ENCODE measurements around the gene CRISP1.
"Not testable (repeated sequence)": the region's sequence is repeated elsewhere in the genome, so short reads cannot be mapped to it uniquely, and the experiment has no call there.

Gene CRISP1, protein sequence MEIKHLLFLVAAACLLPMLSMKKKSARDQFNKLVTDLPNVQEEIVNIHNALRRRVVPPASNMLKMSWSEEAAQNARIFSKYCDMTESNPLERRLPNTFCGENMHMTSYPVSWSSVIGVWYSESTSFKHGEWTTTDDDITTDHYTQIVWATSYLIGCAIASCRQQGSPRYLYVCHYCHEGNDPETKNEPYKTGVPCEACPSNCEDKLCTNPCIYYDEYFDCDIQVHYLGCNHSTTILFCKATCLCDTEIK

GRCh38 chr6:49866485-49866943 lies at the start of gene CRISP1:
TSS of gene CRISP1 (minus strand) at chr6:49866535. CDS start at chr6:49857400, 9,135 bp downstream.
- Histone ChIP-seq H3K4me3 (ENCODE audit: low read depth, low read length) (no peak within 1 kb of the TSS), H3K27ac (ENCODE audit: low read depth, low read length) (no peak within 1 kb of the TSS), H3K4me1 (ENCODE audit: control insufficient read depth, insufficient read depth, low read length) (no peaks in the 10 kb centered on the region), H3K9ac (ENCODE audit: low read depth, low read length) (no peak within 1 kb of the TSS), H3K27me3 (ENCODE audit: control insufficient read depth, insufficient read depth, low read length) (no peaks in the 10 kb centered on the region), H3K36me3 (ENCODE audit: control insufficient read depth, insufficient read depth, low read length) (no peaks in the 10 kb centered on the region), H3K9me3 (ENCODE audit: control insufficient read depth, insufficient read depth, low read length) (no peaks in the 10 kb centered on the region)

- H3K4me3 ChIP-seq (ENCODE audit: low read depth, low read length) = no peak overlapping the region
These were observed 48.7 kb upstream of the CRISP1 start for GRCh38 chr6:49915035-49915434.

GRCh38 chr6:49913636-49914375 lies 47.5 kb upstream of the CRISP1 start:
- H3K27ac ChIP-seq (ENCODE audit: low read depth, low read length) = peak overlapping the region; percentile 8
- peaks cover 74% of the 10 kb centered on the region for H3K4me1 ChIP-seq (ENCODE audit: control insufficient read depth, insufficient read depth, low read length)
- H3K27me3 ChIP-seq (ENCODE audit: control insufficient read depth, insufficient read depth, low read length) = no peaks in the 10 kb centered on the region
- H3K36me3 ChIP-seq (ENCODE audit: control insufficient read depth, insufficient read depth, low read length) = no peaks in the 10 kb centered on the region
- no peak overlapping the region for H3K4me3 ChIP-seq (ENCODE audit: low read depth, low read length)
- H3K9ac ChIP-seq (ENCODE audit: low read depth, low read length) = no peak overlapping the region
- no peaks in the 10 kb centered on the region for H3K9me3 ChIP-seq (ENCODE audit: control insufficient read depth, insufficient read depth, low read length)

More at GRCh38 chr6:49915035-49915434, 48.7 kb upstream of the CRISP1 start:
- no peak overlapping the region for H3K27ac ChIP-seq (ENCODE audit: low read depth, low read length)
- no peak overlapping the region for H3K9ac ChIP-seq (ENCODE audit: low read depth, low read length)
- H3K9me3 ChIP-seq (ENCODE audit: control insufficient read depth, insufficient read depth, low read length) = no peaks in the 10 kb centered on the region
- no peaks in the 10 kb centered on the region for H3K36me3 ChIP-seq (ENCODE audit: control insufficient read depth, insufficient read depth, low read length)
- H3K4me1 ChIP-seq (ENCODE audit: control insufficient read depth, insufficient read depth, low read length) = peaks cover 71% of the 10 kb centered on the region
- H3K27me3 ChIP-seq (ENCODE audit: control insufficient read depth, insufficient read depth, low read length) = no peaks in the 10 kb centered on the region

GRCh38 chr6:49912196-49912595 lies 45.9 kb upstream of the CRISP1 start:
- H3K9me3 ChIP-seq (ENCODE audit: control insufficient read depth, insufficient read depth, low read length) = no peaks in the 10 kb centered on the region
- no peaks in the 10 kb centered on the region for H3K36me3 ChIP-seq (ENCODE audit: control insufficient read depth, insufficient read depth, low read length)
- H3K4me1 ChIP-seq (ENCODE audit: control insufficient read depth, insufficient read depth, low read length) = peaks cover 81% of the 10 kb centered on the region
- no peaks in the 10 kb centered on the region for H3K27me3 ChIP-seq (ENCODE audit: control insufficient read depth, insufficient read depth, low read length)
- H3K4me3 ChIP-seq (ENCODE audit: low read depth, low read length) = peak overlapping the region; percentile 34; the same call in 1 of the 2 replicates
- peak overlapping the region; percentile 88 for H3K27ac ChIP-seq (ENCODE audit: low read depth, low read length)
- H3K9ac ChIP-seq (ENCODE audit: low read depth, low read length) = no peak overlapping the region

DNA sequence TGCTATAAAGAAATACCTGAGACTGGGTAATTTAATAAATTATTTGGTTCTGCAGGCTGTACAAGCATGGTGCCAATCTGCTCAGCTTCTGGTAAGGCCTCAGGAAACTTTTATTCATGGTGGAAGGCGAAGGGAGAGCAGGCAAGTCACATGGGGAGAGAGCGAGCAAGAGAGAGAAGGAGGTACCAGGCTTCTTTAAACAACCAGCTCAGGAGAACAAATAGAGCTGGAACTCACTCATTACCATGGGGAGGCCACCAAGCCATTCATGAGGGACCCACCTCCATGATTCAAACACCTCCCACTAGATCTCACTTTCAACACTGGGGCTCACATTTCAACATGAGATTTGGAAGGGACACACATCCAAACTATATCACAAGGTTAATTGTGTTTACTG lies 44.9 kb upstream of the CRISP1 start:
- Histone ChIP-seq H3K9ac (ENCODE audit: low read depth, low read length) (no peak overlapping the region), H3K27me3 (ENCODE audit: control insufficient read depth, insufficient read depth, low read length) (no peaks in the 10 kb centered on the region), H3K4me1 (ENCODE audit: control insufficient read depth, insufficient read depth, low read length) (peaks cover 85% of the 10 kb centered on the region), H3K9me3 (ENCODE audit: control insufficient read depth, insufficient read depth, low read length) (no peaks in the 10 kb centered on the region), H3K27ac (ENCODE audit: low read depth, low read length) (peak overlapping the region; percentile 88), H3K4me3 (ENCODE audit: low read depth, low read length) (peak overlapping the region; percentile 34; the same call in 1 of the 2 replicates), H3K36me3 (ENCODE audit: control insufficient read depth, insufficient read depth, low read length) (no peaks in the 10 kb centered on the region)

DNA sequence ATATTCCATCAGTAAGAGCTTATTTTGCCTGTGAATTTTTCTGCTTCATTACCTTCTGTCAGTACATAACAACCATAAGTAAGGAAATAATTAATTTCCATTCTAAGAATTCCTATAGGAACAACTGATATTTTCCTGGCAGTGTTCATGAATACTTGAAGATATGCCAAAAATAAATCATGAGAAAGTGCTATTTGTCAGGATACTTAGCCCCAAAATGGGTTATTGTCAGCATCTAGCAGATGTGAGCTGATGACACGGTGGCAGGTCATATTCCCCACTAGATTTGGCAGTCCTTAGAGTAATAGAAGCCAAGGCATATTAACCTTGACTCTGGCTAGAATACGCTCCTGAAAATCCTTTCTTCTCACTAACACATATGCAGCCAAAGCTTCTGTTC lies 43.2 kb upstream of the CRISP1 start:
- H3K36me3 ChIP-seq (ENCODE audit: control insufficient read depth, insufficient read depth, low read length) = no peaks in the 10 kb centered on the region
- no peak overlapping the region for H3K9ac ChIP-seq (ENCODE audit: low read depth, low read length)
- H3K4me3 ChIP-seq (ENCODE audit: low read depth, low read length) = no peak overlapping the region
- peaks cover 76% of the 10 kb centered on the region for H3K4me1 ChIP-seq (ENCODE audit: control insufficient read depth, insufficient read depth, low read length)
- no peaks in the 10 kb centered on the region for H3K27me3 ChIP-seq (ENCODE audit: control insufficient read depth, insufficient read depth, low read length)
- H3K27ac ChIP-seq (ENCODE audit: low read depth, low read length) = no peak overlapping the region
- H3K9me3 ChIP-seq (ENCODE audit: control insufficient read depth, insufficient read depth, low read length) = no peaks in the 10 kb centered on the region

- no peak overlapping the region for H3K4me3 ChIP-seq (ENCODE audit: low read depth, low read length)
- no peaks in the 10 kb centered on the region for H3K9me3 ChIP-seq (ENCODE audit: control insufficient read depth, insufficient read depth, low read length)
- no peak overlapping the region for H3K9ac ChIP-seq (ENCODE audit: low read depth, low read length)
- no peak overlapping the region for H3K27ac ChIP-seq (ENCODE audit: low read depth, low read length)
- no peaks in the 10 kb centered on the region for H3K27me3 ChIP-seq (ENCODE audit: control insufficient read depth, insufficient read depth, low read length)
- peaks cover 51% of the 10 kb centered on the region for H3K4me1 ChIP-seq (ENCODE audit: control insufficient read depth, insufficient read depth, low read length)
- H3K36me3 ChIP-seq (ENCODE audit: control insufficient read depth, insufficient read depth, low read length) = no peaks in the 10 kb centered on the region
These were observed 40.2 kb upstream of the CRISP1 start for GRCh38 chr6:49906526-49906925.

DNA sequence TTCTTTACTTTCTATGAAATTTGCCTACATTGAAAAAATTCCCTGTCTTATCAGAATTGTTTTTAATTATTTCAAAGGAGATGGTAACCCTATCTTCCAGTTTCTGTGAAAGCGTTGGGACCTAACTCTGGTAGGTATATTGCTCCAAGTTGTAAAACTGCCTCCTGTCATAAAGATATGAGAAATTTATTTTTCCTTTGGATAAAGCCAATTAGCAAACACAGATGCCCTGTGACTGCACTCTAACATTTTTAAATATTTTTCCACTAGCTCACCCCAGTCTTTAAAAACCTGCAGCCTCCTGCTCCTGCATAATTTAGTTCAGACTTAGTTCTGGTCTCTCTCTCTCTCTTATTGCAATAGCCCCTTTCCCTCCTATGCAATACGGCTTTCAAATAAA lies 39.0 kb upstream of the CRISP1 start:
- no peak overlapping the region for H3K4me3 ChIP-seq (ENCODE audit: low read depth, low read length)
- H3K9me3 ChIP-seq (ENCODE audit: control insufficient read depth, insufficient read depth, low read length) = no peaks in the 10 kb centered on the region
- no peak overlapping the region for H3K9ac ChIP-seq (ENCODE audit: low read depth, low read length)
- H3K36me3 ChIP-seq (ENCODE audit: control insufficient read depth, insufficient read depth, low read length) = no peaks in the 10 kb centered on the region
- H3K4me1 ChIP-seq (ENCODE audit: control insufficient read depth, insufficient read depth, low read length) = peaks cover 39% of the 10 kb centered on the region
- H3K27ac ChIP-seq (ENCODE audit: low read depth, low read length) = no peak overlapping the region
- no peaks in the 10 kb centered on the region for H3K27me3 ChIP-seq (ENCODE audit: control insufficient read depth, insufficient read depth, low read length)

DNA sequence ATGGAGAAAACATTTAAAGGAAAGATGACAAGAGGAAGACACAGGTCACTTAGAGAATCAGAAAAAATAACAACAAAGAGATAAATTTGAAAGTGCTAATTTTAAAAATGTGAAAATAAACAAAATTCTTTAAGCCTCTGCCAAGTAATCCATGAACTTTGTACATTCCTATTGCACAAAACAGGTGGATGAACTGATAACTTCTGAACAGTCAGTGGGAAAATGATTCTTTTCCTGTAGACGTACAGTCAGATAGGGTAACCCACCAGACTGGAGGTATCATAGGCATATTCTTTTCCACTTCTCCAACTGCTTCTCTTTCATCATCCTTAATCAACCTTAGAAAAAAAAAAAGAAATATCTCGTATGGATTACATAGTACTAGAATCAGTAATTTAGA lies 36.5 kb upstream of the CRISP1 start:
- Histone ChIP-seq H3K9me3 (ENCODE audit: control insufficient read depth, insufficient read depth, low read length) (no peaks in the 10 kb centered on the region), H3K36me3 (ENCODE audit: control insufficient read depth, insufficient read depth, low read length) (no peaks in the 10 kb centered on the region), H3K4me1 (ENCODE audit: control insufficient read depth, insufficient read depth, low read length) (peaks cover 20% of the 10 kb centered on the region), H3K4me3 (ENCODE audit: low read depth, low read length) (no peak overlapping the region), H3K9ac (ENCODE audit: low read depth, low read length) (no peak overlapping the region), H3K27ac (ENCODE audit: low read depth, low read length) (no peak overlapping the region), H3K27me3 (ENCODE audit: control insufficient read depth, insufficient read depth, low read length) (no peaks in the 10 kb centered on the region)

DNA sequence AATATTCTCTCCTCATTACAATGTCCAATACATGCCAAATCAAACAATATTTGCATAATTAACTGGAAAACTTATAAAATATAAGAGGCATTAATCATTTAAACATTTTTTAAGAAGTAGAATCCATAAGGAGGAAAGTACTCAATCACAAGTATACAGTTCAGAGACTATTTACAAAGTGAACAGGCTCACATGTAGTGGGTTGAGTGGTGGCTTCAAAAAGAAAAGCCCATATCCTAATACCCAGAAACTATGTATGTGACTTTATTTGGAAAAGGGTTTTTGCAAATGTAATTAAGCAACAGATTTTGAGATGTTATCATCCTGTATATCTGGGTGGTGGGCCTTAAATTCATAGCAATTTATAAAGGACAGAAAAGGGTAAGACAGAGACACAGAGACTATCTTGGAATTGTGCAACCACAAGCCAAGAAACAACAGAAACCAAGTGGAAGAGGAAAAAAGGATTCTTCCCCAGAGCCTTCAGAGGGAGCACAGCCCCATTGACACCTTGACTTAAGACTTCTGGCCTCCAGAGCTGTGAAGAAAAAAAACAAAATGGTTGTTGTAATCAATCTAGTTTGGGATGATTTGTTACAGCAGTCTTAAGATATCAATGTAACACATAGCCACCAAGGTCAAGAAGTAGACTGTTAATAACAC lies 32.7 kb upstream of the CRISP1 start:
- Histone ChIP-seq H3K9me3 (ENCODE audit: control insufficient read depth, insufficient read depth, low read length) (no peaks in the 10 kb centered on the region), H3K9ac (ENCODE audit: low read depth, low read length) (no peak overlapping the region), H3K27me3 (ENCODE audit: control insufficient read depth, insufficient read depth, low read length) (peaks cover 2% of the 10 kb centered on the region), H3K27ac (ENCODE audit: low read depth, low read length) (no peak overlapping the region), H3K4me3 (ENCODE audit: low read depth, low read length) (no peak overlapping the region), H3K4me1 (ENCODE audit: control insufficient read depth, insufficient read depth, low read length) (0 out of 2 replicates have a peak, but pooled peaks cover 5% of the 10 kb centered on the region), H3K36me3 (ENCODE audit: control insufficient read depth, insufficient read depth, low read length) (no peaks in the 10 kb centered on the region)

DNA sequence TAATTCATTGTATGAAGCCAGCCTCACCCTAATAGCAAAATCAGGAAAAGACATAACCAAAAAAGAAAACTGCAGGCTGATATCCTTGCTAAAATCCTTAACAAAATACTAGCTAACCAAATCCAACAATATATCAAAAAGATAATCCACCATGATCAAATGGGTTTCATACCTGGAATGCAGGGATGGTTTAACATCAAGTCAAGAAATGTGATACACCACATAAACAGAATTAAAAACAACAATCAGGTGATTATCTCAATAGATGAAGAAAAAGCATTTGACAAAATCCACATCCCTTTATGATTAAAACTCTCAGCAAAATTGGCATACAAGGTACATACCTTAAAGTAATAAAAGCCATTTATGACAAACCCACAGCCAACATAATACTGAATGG lies 29.2 kb upstream of the CRISP1 start:
- not testable (repeated sequence) for H3K36me3 ChIP-seq (ENCODE audit: control insufficient read depth, insufficient read depth, low read length)

More for the DNA sequence above, 29.2 kb upstream of the CRISP1 start:
- H3K27ac ChIP-seq (ENCODE audit: low read depth, low read length); H3K4me3 ChIP-seq (ENCODE audit: low read depth, low read length); H3K9me3 ChIP-seq (ENCODE audit: control insufficient read depth, insufficient read depth, low read length); H3K9ac ChIP-seq (ENCODE audit: low read depth, low read length): not testable (repeated sequence)
- H3K4me1 ChIP-seq (ENCODE audit: control insufficient read depth, insufficient read depth, low read length) = peaks cover 18% of the 10 kb centered on the region
- H3K27me3 ChIP-seq (ENCODE audit: control insufficient read depth, insufficient read depth, low read length) = peaks cover 36% of the 10 kb centered on the region

Measured in HUES48 (cell line).